Astrocyte (in vitro differentiated cells and primary cell): Measurements from ENCODE around the gene CHAC1. TPM values are rescaled to one million over a fixed set of nuclear protein-coding genes. Genes with fewer than 3 reads are reported as not detected.

ENCODE experiments used
- DNase-seq: peaks from one replicate; pipeline ENCODE4 v3.0.0-alpha.2; 2010; ENCODE audit warnings: low read depth
- FAIRE-seq: peaks from 2 replicates; lab custom pipeline; 2011; peaks lifted over from hg19 to GRCh38; lab: Jason Lieb, UNC
- H2AFZ ChIP-seq: 2 replicates; pipeline ENCODE4 v1.6.0; 2012; ENCODE audit warnings: low read depth, low read length, inconsistent platforms
- H3K27ac ChIP-seq: 2 replicates; pipeline ENCODE4 v1.5.1; 2011; ENCODE audit warnings: low read depth, low read length, inconsistent platforms
- H3K27me3 ChIP-seq: 2 replicates; pipeline ENCODE4 v1.6.0; 2011; ENCODE audit warnings: low read length, inconsistent platforms; ENCODE audit not compliant: insufficient read depth
- H3K36me3 ChIP-seq: 2 replicates; pipeline ENCODE4 v1.5.1; 2011; ENCODE audit warnings: low read length, inconsistent platforms; ENCODE audit not compliant: insufficient read depth
- H3K4me1 ChIP-seq: 2 replicates; pipeline ENCODE4 v1.5.1; 2011; ENCODE audit warnings: low read length, inconsistent platforms; ENCODE audit not compliant: insufficient read depth
- H3K4me2 ChIP-seq: 2 replicates; pipeline ENCODE4 v1.6.0; 2012; ENCODE audit warnings: low read length, inconsistent platforms
- H3K4me3 ChIP-seq: 2 replicates; pipeline ENCODE4 v1.5.1; 2011; ENCODE audit warnings: low read depth, mild to moderate bottlenecking, low read length, inconsistent platforms; ENCODE audit not compliant: insufficient read depth
- H3K79me2 ChIP-seq: 2 replicates; pipeline ENCODE4 v1.6.0; 2012; ENCODE audit warnings: mild to moderate bottlenecking, low read length, inconsistent platforms; ENCODE audit not compliant: insufficient read depth
- H3K9ac ChIP-seq: 2 replicates; pipeline ENCODE4 v1.6.0; 2012; ENCODE audit warnings: mild to moderate bottlenecking, low read length, inconsistent platforms
- H3K9me3 ChIP-seq: 2 replicates; pipeline ENCODE4 v1.5.1; 2012; ENCODE audit warnings: low read depth, mild to moderate bottlenecking, low read length, inconsistent platforms; ENCODE audit not compliant: insufficient read depth
- H4K20me1 ChIP-seq: 2 replicates; pipeline ENCODE4 v1.6.0; 2012; ENCODE audit warnings: low read length, inconsistent platforms; ENCODE audit not compliant: insufficient read depth
- H3K27ac Mint-ChIP-seq: one replicate; pipeline ENCODE4 v1.8.0; 2021; ENCODE audit warnings: mild to moderate bottlenecking, mixed read lengths; ENCODE audit not compliant: unreplicated experiment
- H3K27me3 Mint-ChIP-seq: one replicate; pipeline ENCODE4 v1.8.0; 2021; ENCODE audit warnings: low read depth, mixed read lengths; ENCODE audit not compliant: unreplicated experiment
- H3K36me3 Mint-ChIP-seq: one replicate; pipeline ENCODE4 v1.8.0; 2021; ENCODE audit warnings: low read depth, mixed read lengths; ENCODE audit not compliant: unreplicated experiment
- H3K4me1 Mint-ChIP-seq: one replicate; pipeline ENCODE4 v1.8.0; 2021; ENCODE audit warnings: low read depth, mixed read lengths; ENCODE audit not compliant: unreplicated experiment
- H3K4me3 Mint-ChIP-seq: one replicate; pipeline ENCODE4 v1.8.0; 2021; ENCODE audit warnings: mild to moderate bottlenecking, moderate library complexity, mixed read lengths; ENCODE audit not compliant: unreplicated experiment
- H3K9me3 Mint-ChIP-seq: one replicate; pipeline ENCODE4 v1.8.0; 2021; ENCODE audit warnings: mild to moderate bottlenecking, mixed read lengths; ENCODE audit not compliant: unreplicated experiment
- CTCF ChIP-seq: IDR thresholded peaks from 2 replicates; pipeline ENCODE4 v1.5.1; 2011; ENCODE audit warnings: low read depth, mild to moderate bottlenecking, inconsistent platforms, low read length, moderate library complexity; ENCODE audit not compliant: insufficient read depth
- EZH2 ChIP-seq: IDR thresholded peaks from 2 replicates; pipeline ENCODE4 v1.6.1; 2012; ENCODE audit warnings: mild to moderate bottlenecking, low read length, inconsistent platforms; ENCODE audit not compliant: insufficient read depth
- total RNA-seq: library from RNA; stranded (reverse); gene quantifications from 2 replicates; pipeline ENCODE4 v1.2.1, GENCODE V29; 2021

Gene CHAC1
- total RNA-seq, 1 donor from 2014 or later, result 55.9 TPM

GRCh38 chr15:40955930-40956540, 2.8 kb downstream of the CHAC1 start:
- Mint-ChIP-seq H3K27ac (peak overlapping the region; percentile 43), H3K9me3 (peaks cover 4% of the 10 kb centered on the region), H3K4me1 (peaks cover 31% of the 10 kb centered on the region), H3K36me3 (peaks cover 36% of the 10 kb centered on the region), H3K4me3 (peak overlapping the region; percentile 98), H3K27me3 (no peaks in the 10 kb centered on the region)
- H2AFZ ChIP-seq, result no peak overlapping the region
- H3K79me2 ChIP-seq, result no peaks in the 10 kb centered on the region
- no peaks in the 10 kb centered on the region for H3K27me3 ChIP-seq
- no peaks in the 10 kb centered on the region for H3K36me3 ChIP-seq
- H3K9ac ChIP-seq, result no peak overlapping the region
- H3K4me1 ChIP-seq, result peaks cover 10% of the 10 kb centered on the region
- no peak for DNase-seq
- H3K4me2 ChIP-seq, result no peak overlapping the region
- H3K27ac ChIP-seq, result no peak overlapping the region
- H3K9me3 ChIP-seq, result no peaks in the 10 kb centered on the region
- no peak for TF ChIP-seq CTCF
- no peak overlapping the region for H3K4me3 ChIP-seq
- peaks cover 11% of the 10 kb centered on the region for H4K20me1 ChIP-seq
- FAIRE-seq, result no peak

- Mint-ChIP-seq H3K9me3 (peaks cover 4% of the 10 kb centered on the region), H3K27me3 (no peaks in the 10 kb centered on the region), H3K4me1 (peaks cover 31% of the 10 kb centered on the region), H3K36me3 (peaks cover 36% of the 10 kb centered on the region), H3K4me3 (peak overlapping the region; percentile 98), H3K27ac (peak overlapping the region; percentile 43)
- Histone ChIP-seq H3K27ac (no peak overlapping the region), H4K20me1 (peaks cover 11% of the 10 kb centered on the region), H3K4me1 (peaks cover 10% of the 10 kb centered on the region), H2AFZ (no peak overlapping the region), H3K9me3 (no peaks in the 10 kb centered on the region), H3K4me2 (no peak overlapping the region), H3K27me3 (no peaks in the 10 kb centered on the region), H3K36me3 (no peaks in the 10 kb centered on the region), H3K4me3 (no peak overlapping the region), H3K9ac (no peak overlapping the region), H3K79me2 (no peaks in the 10 kb centered on the region)
- no peak for DNase-seq
- TF ChIP-seq CTCF (no peak), EZH2 (no peak)
- FAIRE-seq, result no peak
These were observed 3.3 kb downstream of the CHAC1 start for GRCh38 chr15:40956541-40956982.

GRCh38 chr15:40957041-40957555, 3.8 kb downstream of the CHAC1 start:
- no peak for TF ChIP-seq EZH2
- no peak for TF ChIP-seq CTCF
- Histone ChIP-seq H3K4me1 (peaks cover 10% of the 10 kb centered on the region), H3K4me3 (no peak overlapping the region), H3K9ac (no peak overlapping the region), H3K79me2 (no peaks in the 10 kb centered on the region), H4K20me1 (peaks cover 11% of the 10 kb centered on the region), H3K4me2 (no peak overlapping the region), H2AFZ (no peak overlapping the region), H3K36me3 (no peaks in the 10 kb centered on the region), H3K27ac (no peak overlapping the region), H3K9me3 (no peaks in the 10 kb centered on the region), H3K27me3 (no peaks in the 10 kb centered on the region)
- no peak for DNase-seq
- Mint-ChIP-seq H3K36me3 (peaks cover 36% of the 10 kb centered on the region), H3K4me3 (no peak overlapping the region), H3K27me3 (peaks cover 1% of the 10 kb centered on the region), H3K27ac (no peak overlapping the region), H3K9me3 (peaks cover 5% of the 10 kb centered on the region), H3K4me1 (peaks cover 29% of the 10 kb centered on the region)
- no peak for FAIRE-seq
